ENCODE measurements around the gene TTYH3. TPM values are rescaled to one million over a fixed set of nuclear protein-coding genes. Genes with fewer than 3 reads are reported as not detected.

Gene TTYH3, protein sequence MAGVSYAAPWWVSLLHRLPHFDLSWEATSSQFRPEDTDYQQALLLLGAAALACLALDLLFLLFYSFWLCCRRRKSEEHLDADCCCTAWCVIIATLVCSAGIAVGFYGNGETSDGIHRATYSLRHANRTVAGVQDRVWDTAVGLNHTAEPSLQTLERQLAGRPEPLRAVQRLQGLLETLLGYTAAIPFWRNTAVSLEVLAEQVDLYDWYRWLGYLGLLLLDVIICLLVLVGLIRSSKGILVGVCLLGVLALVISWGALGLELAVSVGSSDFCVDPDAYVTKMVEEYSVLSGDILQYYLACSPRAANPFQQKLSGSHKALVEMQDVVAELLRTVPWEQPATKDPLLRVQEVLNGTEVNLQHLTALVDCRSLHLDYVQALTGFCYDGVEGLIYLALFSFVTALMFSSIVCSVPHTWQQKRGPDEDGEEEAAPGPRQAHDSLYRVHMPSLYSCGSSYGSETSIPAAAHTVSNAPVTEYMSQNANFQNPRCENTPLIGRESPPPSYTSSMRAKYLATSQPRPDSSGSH
- 10 to 100 TPM; 10.3 to 59.3 (median 37.6) TPM for total RNA-seq
- long read RNA-seq, partial matches to known transcripts, result 0 of 1 reads
- long read RNA-seq, other reads (novel, unspliced or antisense), result 1 of 1 reads

DNA sequence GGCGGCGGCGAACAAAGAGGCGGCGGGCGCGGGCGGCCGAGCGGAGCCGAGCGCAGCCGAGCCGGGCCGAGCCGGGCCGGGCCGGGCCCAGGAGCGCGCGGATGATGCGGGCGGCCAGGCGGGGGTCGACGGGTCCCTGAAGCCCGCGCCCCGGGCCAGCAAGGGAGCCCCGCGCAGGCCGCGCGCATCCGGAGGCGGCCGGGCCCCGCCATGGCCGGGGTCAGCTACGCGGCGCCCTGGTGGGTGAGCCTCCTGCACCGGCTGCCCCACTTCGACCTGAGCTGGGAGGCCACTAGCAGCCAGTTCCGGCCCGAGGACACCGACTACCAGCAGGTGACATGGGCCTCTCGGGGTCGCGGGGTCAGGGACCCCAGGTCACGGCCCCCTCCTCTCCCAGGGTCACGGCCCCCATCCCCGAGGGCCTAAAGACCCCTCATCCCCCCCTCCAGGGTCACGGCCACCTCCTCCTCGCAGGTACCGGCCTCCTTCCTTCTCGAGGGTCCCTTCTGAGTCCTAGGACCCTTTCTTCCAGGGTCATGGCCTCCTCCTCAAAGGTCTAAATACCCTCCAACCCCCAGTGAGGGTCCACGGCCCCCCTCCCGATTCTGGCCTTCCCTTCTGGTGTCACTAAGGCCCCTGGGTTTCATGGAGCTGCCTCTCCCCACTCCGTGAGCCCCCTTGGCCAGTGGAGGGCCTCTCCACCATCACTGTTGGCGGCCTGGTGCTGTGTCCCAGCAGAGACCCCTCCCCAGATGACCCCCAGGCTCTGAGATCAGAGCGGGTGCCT is at the start of gene TTYH3:
Gene TTYH3 (plus strand): TSS at position 41 of the 787 bp plus-strand sequence. CDS start 170 bp downstream, at position 211.
- TF ChIP-seq, protein P1, sequence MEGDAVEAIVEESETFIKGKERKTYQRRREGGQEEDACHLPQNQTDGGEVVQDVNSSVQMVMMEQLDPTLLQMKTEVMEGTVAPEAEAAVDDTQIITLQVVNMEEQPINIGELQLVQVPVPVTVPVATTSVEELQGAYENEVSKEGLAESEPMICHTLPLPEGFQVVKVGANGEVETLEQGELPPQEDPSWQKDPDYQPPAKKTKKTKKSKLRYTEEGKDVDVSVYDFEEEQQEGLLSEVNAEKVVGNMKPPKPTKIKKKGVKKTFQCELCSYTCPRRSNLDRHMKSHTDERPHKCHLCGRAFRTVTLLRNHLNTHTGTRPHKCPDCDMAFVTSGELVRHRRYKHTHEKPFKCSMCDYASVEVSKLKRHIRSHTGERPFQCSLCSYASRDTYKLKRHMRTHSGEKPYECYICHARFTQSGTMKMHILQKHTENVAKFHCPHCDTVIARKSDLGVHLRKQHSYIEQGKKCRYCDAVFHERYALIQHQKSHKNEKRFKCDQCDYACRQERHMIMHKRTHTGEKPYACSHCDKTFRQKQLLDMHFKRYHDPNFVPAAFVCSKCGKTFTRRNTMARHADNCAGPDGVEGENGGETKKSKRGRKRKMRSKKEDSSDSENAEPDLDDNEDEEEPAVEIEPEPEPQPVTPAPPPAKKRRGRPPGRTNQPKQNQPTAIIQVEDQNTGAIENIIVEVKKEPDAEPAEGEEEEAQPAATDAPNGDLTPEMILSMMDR (IDR thresholded peaks at IDR 0.05), result no peak
- peak; percentile 83 for TF ChIP-seq POLR2A (IDR thresholded peaks at IDR 0.05)
- ATAC-seq, result no peak
- H3K9me3 ChIP-seq, result no peaks in the 10 kb centered on the region
- H3K27me3 ChIP-seq, result no peaks in the 10 kb centered on the region
- peak within 1 kb of the TSS; percentile 88 to 93 (median 91) for H3K27ac ChIP-seq
- H3K4me3 ChIP-seq, result peak within 1 kb of the TSS; percentile 73 to 89 (median 75)
- intact Hi-C loops (cut with DNase I), result no loop called here
- H3K4me1 ChIP-seq, result peaks cover 0 to 54% (median 35%) of the 10 kb centered on the region in 4 donors
- peak in 1 of 3 donors; percentile 62 for DNase-seq
- WGBS (ENCODE audit: insufficient coverage, low coverage, low lambda C conversion rate, missing lambda C conversion rate), result 0% methylated on average over 7 of the region's 62 CpGs
- no peaks in the 10 kb centered on the region for H3K36me3 ChIP-seq

DNA sequence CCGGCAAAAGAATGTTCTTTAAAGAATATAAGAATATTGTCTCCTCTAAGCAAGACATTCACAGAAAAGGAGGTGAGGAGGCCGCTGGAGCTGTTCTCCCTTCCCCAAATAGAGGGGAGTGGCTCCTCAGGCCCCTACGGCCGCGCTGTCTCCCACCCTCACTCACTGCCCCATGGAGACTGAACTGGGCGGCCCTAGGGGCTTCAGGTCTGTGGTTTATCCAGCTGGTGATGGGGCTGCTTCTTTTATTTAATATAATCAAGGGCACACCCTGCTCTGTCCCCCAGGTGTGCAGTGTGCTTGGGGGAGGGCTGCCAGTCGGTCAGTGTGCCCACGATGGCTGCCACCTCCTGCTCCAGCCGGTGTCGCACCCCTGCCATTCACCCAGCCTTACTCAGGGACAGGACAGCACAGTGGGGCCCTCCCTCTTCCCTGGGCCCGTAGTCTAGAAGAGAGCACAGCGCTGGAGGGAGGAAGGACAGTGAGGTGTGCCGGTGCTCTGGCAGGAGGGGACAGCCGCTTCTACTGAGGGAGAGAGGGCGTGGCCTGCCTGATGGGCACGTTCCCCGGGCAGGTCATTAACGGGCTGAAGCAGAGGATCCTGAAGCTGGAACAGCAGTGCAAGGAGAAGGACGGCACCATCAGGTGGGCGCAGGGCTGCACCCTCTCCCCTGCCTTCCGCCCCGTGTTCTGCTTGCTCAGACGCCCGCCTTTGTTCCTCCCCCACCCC is 49.6 kb upstream of the TTYH3 start:
- WGBS (ENCODE audit: insufficient coverage, low coverage, low lambda C conversion rate, missing lambda C conversion rate), result 82% methylated on average over 6 of the region's 24 CpGs
- H3K4me3 ChIP-seq, result no peak overlapping the region
- H3K27ac ChIP-seq, result no peak overlapping the region
- H3K4me1 ChIP-seq, result no peaks in the 10 kb centered on the region
- no peaks in the 10 kb centered on the region for H3K27me3 ChIP-seq
- DNase-seq (no peak), ATAC-seq (no peak)
- H3K36me3 ChIP-seq, result peaks cover 0 to 9% (median 1%) of the 10 kb centered on the region in 4 donors
- no peaks in the 10 kb centered on the region for H3K9me3 ChIP-seq
- intact Hi-C loops (cut with DNase I), result no loop called here
- TF ChIP-seq POLR2A (IDR thresholded peaks at IDR 0.05), result no peak
- TF ChIP-seq, protein P1 (IDR thresholded peaks at IDR 0.05), result no peak

DNA sequence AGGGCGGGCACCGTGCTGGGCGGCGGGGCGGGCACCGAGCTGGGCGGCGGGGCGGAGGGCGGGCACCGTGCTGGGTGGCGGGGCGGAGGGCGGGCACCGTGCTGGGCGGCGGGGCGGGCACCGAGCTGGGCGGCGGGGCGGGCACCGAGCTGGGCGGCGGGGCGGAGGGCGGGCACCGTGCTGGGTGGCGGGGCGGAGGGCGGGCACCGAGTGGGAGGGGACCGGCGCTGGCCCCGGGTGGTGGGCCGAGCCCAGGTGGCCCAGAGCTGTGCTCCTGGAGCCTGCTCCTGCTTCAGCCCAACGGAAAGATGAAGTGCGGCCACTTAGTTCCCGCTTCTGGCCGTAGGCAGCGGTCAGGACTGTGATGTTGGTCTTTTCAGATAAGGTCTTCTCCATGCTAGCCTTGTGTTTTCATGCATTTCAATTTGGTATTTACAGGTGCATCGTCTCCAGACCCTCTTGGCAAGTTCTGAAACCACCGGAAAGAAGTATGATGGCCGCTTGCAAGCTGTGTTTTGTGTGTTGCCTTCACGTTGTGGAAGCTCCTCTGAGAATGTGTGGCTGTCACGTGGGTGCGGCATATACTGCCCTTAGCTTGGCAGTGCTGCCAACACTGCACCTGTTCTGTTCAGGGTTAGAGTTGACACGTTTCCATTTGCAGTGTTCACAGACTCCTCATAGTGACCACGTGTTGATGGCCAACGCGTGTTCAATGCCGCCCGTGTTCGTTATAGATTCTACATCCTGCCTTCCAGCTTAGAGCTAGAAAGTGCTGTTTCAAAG is 47.8 kb upstream of the TTYH3 start:
- Histone ChIP-seq H3K27ac (no peak overlapping the region), H3K4me3 (no peak overlapping the region), H3K27me3 (no peaks in the 10 kb centered on the region), H3K9me3 (no peaks in the 10 kb centered on the region), H3K4me1 (no peaks in the 10 kb centered on the region), H3K36me3 (peaks cover 0 to 9% (median 1%) of the 10 kb centered on the region in 4 donors)
- intact Hi-C loops (cut with DNase I), result no loop called here
- WGBS (ENCODE audit: insufficient coverage, low coverage, low lambda C conversion rate, missing lambda C conversion rate), result 97% methylated on average over 18 of the region's 54 CpGs
- ATAC-seq, result no peak
- TF ChIP-seq, protein P1 (IDR thresholded peaks at IDR 0.05), result no peak
- no peak for TF ChIP-seq POLR2A (IDR thresholded peaks at IDR 0.05)
- no peak for DNase-seq

All from right lobe of liver (tissue), 6 donors.